HEK293 (cell line): Measurements from ENCODE around the gene ZDHHC8.

ENCODE experiments used
- WT1 ChIP-seq: fragments of 450-650 bp; formaldehyde crosslinking; IDR thresholded peaks from 2 replicates; pipeline ENCODE4 v1.5.1; 2016; ENCODE audit warnings: missing biosample characterization, missing genetic modification characterization
- ZFP3 ChIP-seq: fragments of 450-650 bp; formaldehyde crosslinking; IDR thresholded peaks from 2 replicates; pipeline ENCODE4 v1.5.1; 2016; ENCODE audit warnings: low read depth, missing biosample characterization, missing genetic modification characterization
- ZNF677 ChIP-seq: fragments of 450-650 bp; IDR thresholded peaks from 2 replicates; pipeline ENCODE4 v1.5.0; 2018; ENCODE audit warnings: missing biosample characterization, mild to moderate bottlenecking, missing genetic modification characterization, moderate library complexity
- TF ChIP-seq, protein P1 (sequence below): fragments of 450-650 bp; formaldehyde crosslinking; IDR thresholded peaks from 2 replicates; pipeline ENCODE4 v1.5.1; 2016; ENCODE audit warnings: missing biosample characterization, missing genetic modification characterization
- TF ChIP-seq, protein P2 (sequence below): fragments of 450-650 bp; formaldehyde crosslinking; IDR thresholded peaks from 2 replicates; pipeline ENCODE4 v1.5.1; 2016; ENCODE audit warnings: missing biosample characterization, missing genetic modification characterization, borderline replicate concordance

DNA sequence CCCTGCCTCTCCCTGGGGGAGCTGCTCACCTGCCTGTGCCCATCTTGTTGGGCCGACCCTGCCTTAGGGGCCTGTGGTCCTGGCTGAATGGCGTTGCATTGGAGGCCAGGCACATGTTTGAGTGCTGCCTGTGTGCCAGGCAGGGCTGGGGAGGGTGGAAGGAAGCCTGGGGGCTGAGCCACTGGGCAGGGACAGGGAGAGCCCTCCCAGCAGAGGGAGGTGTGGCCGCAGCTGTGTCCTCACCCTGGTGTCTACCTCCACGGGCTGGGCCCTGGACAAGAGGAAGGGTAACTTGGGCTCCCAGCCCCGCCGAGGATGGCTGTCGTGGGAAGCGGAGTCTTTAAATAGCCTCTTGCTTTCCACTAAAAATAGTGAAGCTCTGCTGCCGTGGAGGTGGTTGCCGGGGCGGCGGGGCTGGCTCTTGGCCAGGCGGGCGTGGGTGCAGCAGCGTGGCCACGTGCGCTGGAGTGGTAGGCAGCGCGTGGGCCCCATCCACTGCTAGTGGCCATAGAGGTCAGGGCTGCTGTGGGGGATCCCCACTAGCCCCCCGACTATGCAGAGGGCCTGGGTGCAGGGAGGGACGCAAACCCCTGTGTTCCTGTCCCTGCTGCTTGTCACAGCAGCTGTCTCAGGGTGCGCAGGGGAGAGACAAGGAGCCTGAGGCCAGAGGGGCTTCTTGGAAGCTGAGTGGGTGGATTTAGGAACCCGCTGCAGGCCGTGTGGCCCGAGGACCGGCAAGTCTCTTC is 6.2 kb downstream of the ZDHHC8 start:
- TF ChIP-seq WT1 (tag by site-specific recombination) (no peak), ZNF677 (tag by site-specific recombination) (no peak), ZFP3 (tag by site-specific recombination) (no peak)
- TF ChIP-seq, protein P1, sequence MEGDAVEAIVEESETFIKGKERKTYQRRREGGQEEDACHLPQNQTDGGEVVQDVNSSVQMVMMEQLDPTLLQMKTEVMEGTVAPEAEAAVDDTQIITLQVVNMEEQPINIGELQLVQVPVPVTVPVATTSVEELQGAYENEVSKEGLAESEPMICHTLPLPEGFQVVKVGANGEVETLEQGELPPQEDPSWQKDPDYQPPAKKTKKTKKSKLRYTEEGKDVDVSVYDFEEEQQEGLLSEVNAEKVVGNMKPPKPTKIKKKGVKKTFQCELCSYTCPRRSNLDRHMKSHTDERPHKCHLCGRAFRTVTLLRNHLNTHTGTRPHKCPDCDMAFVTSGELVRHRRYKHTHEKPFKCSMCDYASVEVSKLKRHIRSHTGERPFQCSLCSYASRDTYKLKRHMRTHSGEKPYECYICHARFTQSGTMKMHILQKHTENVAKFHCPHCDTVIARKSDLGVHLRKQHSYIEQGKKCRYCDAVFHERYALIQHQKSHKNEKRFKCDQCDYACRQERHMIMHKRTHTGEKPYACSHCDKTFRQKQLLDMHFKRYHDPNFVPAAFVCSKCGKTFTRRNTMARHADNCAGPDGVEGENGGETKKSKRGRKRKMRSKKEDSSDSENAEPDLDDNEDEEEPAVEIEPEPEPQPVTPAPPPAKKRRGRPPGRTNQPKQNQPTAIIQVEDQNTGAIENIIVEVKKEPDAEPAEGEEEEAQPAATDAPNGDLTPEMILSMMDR, result no peak
- TF ChIP-seq, protein P2, sequence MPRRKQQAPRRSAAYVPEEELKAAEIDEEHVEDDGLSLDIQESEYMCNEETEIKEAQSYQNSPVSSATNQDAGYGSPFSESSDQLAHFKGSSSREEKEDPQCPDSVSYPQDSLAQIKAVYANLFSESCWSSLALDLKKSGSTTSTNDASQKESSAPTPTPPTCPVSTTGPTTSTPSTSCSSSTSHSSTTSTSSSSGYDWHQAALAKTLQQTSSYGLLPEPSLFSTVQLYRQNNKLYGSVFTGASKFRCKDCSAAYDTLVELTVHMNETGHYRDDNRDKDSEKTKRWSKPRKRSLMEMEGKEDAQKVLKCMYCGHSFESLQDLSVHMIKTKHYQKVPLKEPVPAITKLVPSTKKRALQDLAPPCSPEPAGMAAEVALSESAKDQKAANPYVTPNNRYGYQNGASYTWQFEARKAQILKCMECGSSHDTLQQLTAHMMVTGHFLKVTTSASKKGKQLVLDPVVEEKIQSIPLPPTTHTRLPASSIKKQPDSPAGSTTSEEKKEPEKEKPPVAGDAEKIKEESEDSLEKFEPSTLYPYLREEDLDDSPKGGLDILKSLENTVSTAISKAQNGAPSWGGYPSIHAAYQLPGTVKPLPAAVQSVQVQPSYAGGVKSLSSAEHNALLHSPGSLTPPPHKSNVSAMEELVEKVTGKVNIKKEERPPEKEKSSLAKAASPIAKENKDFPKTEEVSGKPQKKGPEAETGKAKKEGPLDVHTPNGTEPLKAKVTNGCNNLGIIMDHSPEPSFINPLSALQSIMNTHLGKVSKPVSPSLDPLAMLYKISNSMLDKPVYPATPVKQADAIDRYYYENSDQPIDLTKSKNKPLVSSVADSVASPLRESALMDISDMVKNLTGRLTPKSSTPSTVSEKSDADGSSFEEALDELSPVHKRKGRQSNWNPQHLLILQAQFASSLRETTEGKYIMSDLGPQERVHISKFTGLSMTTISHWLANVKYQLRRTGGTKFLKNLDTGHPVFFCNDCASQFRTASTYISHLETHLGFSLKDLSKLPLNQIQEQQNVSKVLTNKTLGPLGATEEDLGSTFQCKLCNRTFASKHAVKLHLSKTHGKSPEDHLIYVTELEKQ (tag by site-specific recombination), result no peak
